Measurements from ENCODE around the gene FXYD6. TPM values are rescaled to one million over a fixed set of nuclear protein-coding genes. Genes with fewer than 3 reads are reported as not detected.

The FXYD6 gene
- total RNA-seq, 1 donor from 2014 or later: 45.8 TPM

DNA sequence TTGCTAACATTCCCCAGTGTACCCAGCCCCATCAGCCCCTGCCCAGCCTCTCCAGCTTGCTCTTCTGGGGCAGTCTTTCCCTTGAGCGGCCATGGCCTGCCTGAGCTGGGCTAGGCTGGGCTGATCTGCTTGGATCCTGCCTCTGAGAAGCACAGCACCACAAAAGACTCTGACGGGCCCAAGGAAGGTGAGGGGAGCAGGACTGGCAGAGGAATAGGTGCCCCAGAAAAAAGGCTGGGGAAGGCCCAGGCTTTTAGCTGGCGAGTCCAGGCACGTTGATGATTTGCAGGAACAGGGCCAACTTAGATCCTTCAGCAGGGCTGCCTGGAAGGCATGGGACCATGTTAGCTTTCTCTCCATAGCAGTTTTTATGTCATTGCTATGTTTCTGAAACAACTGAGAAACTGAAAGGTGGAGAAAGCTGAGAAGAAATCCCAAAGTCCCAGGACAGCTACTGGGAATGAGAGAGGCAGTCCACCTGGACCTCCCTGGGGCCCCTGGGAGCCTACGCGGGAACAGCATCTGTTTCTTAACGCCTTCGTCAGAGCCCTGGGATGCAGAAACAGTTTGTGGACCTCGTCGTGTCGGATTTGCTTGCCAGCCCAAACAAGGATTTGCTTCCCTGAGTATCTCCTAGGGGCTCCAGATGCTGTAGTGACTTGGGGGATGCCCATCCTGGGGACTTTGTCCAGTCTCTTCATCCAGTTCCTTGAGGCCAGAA is 24.4 kb upstream of the FXYD6 start:
- H3K27me3 ChIP-seq (ENCODE audit: control insufficient read depth, insufficient read depth, low read length): no peaks in the 10 kb centered on the region
- no peak overlapping the region for H3K4me3 ChIP-seq (ENCODE audit: low read depth, low read length)
- no peaks in the 10 kb centered on the region for H3K36me3 ChIP-seq (ENCODE audit: control insufficient read depth, insufficient read depth, low read length)
- TF ChIP-seq, protein P1, sequence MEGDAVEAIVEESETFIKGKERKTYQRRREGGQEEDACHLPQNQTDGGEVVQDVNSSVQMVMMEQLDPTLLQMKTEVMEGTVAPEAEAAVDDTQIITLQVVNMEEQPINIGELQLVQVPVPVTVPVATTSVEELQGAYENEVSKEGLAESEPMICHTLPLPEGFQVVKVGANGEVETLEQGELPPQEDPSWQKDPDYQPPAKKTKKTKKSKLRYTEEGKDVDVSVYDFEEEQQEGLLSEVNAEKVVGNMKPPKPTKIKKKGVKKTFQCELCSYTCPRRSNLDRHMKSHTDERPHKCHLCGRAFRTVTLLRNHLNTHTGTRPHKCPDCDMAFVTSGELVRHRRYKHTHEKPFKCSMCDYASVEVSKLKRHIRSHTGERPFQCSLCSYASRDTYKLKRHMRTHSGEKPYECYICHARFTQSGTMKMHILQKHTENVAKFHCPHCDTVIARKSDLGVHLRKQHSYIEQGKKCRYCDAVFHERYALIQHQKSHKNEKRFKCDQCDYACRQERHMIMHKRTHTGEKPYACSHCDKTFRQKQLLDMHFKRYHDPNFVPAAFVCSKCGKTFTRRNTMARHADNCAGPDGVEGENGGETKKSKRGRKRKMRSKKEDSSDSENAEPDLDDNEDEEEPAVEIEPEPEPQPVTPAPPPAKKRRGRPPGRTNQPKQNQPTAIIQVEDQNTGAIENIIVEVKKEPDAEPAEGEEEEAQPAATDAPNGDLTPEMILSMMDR (IDR thresholded peaks at IDR 0.05; ENCODE audit: insufficient read depth, low read length, poor library complexity, severe bottlenecking): no peak
- no peak for DNase-seq (ENCODE audit: low read depth)

DNA sequence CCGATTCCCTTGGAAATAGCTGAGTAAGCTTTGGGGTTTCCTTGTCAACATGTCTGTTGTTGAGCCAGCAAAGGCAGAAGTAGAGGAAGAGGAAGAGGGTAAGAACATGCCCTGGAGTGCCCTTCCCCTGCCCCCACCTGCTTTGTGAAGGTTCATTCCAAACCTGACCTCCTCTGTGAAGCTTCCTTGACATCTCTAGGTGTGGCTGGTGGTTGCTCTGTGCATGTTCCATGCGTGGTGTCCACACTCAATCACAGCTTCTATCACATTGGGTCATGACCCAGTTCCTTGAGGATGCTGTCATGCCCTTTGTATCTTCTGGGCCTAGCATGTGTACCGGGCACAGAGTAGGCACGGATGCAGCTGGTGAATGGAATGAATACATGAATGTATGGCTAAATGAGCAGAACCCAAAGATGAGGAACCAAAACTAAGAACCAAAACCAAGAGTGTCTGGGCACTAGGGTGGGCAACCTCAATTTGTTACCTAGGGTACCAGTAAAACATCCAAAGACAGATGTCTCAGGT is 23.7 kb upstream of the FXYD6 start:
- DNase-seq (ENCODE audit: low read depth): no peak
- Histone ChIP-seq H3K36me3 (ENCODE audit: control insufficient read depth, insufficient read depth, low read length) (no peaks in the 10 kb centered on the region), H3K4me3 (ENCODE audit: low read depth, low read length) (no peak overlapping the region), H3K27me3 (ENCODE audit: control insufficient read depth, insufficient read depth, low read length) (no peaks in the 10 kb centered on the region)
- TF ChIP-seq, protein P1 (IDR thresholded peaks at IDR 0.05; ENCODE audit: insufficient read depth, low read length, poor library complexity, severe bottlenecking): no peak

DNA sequence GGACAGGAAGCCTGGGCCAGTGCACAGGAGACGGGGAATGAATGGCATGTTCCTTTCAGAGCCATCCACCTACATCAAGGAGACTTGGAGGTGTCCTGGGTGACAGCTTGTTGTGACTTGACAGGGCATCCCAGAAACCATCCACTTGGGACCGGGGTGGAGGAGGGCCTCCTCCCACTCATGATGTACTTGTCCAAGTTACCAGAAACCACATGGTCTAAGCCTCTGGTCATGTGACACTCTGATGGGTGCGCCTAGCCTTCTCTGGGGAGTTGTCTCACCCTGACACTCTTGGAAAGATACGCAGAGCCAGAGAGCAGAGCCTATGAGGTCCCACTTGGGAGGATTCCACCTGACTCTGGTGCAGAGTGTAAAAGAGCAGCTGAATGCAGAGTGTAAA is 21.6 kb upstream of the FXYD6 start:
- DNase-seq (ENCODE audit: low read depth): no peak
- Histone ChIP-seq H3K27me3 (ENCODE audit: control insufficient read depth, insufficient read depth, low read length) (no peaks in the 10 kb centered on the region), H3K4me3 (ENCODE audit: low read depth, low read length) (no peak overlapping the region), H3K36me3 (ENCODE audit: control insufficient read depth, insufficient read depth, low read length) (no peaks in the 10 kb centered on the region)
- TF ChIP-seq, protein P1 (IDR thresholded peaks at IDR 0.05; ENCODE audit: insufficient read depth, low read length, poor library complexity, severe bottlenecking): no peak

DNA sequence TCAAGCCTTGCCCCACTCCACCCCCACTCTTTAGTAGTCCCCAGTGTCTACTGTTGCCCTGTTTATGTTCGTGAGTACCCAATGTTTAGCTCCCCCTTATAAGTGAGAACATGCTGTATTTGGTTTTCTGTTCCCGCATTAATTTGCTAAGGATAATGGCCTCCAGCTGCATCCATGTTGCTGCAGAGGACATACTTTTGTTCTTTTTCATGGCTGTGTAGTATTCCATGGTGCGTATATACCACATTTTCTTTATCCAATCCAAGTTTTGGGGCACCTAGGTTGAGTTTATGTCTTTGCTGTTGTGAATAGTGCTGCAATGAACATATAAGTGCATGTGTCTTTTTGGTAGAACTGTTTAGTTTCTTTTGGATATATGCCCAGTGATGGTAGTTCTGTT is 16.2 kb upstream of the FXYD6 start:
- TF ChIP-seq, protein P1 (IDR thresholded peaks at IDR 0.05; ENCODE audit: insufficient read depth, low read length, poor library complexity, severe bottlenecking): no peak
- no peak overlapping the region for H3K4me3 ChIP-seq (ENCODE audit: low read depth, low read length)
- no peak for DNase-seq (ENCODE audit: low read depth)
- no peaks in the 10 kb centered on the region for H3K36me3 ChIP-seq (ENCODE audit: control insufficient read depth, insufficient read depth, low read length)
- H3K27me3 ChIP-seq (ENCODE audit: control insufficient read depth, insufficient read depth, low read length): no peaks in the 10 kb centered on the region

DNA sequence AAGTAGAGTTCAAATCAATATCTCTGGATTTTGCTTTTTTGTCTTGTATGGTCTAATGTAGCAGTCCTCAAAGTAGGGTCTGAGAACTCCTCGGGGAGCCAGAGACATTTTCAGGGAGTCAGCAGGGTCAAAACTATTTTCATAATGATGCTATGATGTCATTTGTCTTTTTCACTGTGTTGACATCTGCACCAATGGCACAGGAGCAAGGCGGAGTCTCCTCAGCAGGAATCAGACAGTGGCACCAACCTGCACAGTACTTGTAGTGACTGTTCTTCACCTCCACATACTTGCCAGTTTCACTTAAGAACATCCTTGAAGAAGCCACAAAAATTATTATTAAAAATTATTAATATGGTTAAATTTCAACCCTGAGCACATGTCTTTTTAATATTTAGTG is 14.9 kb upstream of the FXYD6 start:
- no peak for DNase-seq (ENCODE audit: low read depth)
- TF ChIP-seq, protein P1 (IDR thresholded peaks at IDR 0.05; ENCODE audit: insufficient read depth, low read length, poor library complexity, severe bottlenecking): no peak
- Histone ChIP-seq H3K36me3 (ENCODE audit: control insufficient read depth, insufficient read depth, low read length) (no peaks in the 10 kb centered on the region), H3K27me3 (ENCODE audit: control insufficient read depth, insufficient read depth, low read length) (no peaks in the 10 kb centered on the region), H3K4me3 (ENCODE audit: low read depth, low read length) (no peak overlapping the region)

DNA sequence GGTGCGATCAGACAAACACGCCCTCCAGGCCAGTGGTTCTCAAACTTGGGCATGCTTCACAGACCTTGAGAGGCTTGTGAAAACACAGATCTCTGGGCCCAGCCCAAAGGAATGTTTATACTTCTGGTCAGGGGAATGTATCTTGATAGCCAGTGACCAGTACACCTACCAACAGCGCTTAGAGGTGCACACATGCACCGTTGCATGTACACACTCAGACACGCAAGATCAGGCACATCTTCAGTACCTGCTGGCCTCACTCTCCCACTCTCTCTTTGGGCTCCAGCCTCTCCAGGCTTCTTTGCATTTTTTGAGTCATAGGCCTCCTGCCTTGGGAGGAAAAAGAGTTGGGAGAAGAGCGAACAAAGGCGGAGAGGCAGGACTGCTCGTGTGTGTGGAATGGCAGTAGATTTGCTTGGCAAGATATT is 11.7 kb upstream of the FXYD6 start:
- DNase-seq (ENCODE audit: low read depth): no peak
- H3K4me3 ChIP-seq (ENCODE audit: low read depth, low read length): no peak overlapping the region
- H3K36me3 ChIP-seq (ENCODE audit: control insufficient read depth, insufficient read depth, low read length): no peaks in the 10 kb centered on the region
- H3K27me3 ChIP-seq (ENCODE audit: control insufficient read depth, insufficient read depth, low read length): peaks cover under 1% of the 10 kb centered on the region
- TF ChIP-seq, protein P1 (IDR thresholded peaks at IDR 0.05; ENCODE audit: insufficient read depth, low read length, poor library complexity, severe bottlenecking): no peak

All from kidney epithelial cell (primary cell).